ENCODE results near the gene SLC1A1. TPM values are rescaled to one million over a fixed set of nuclear protein-coding genes. Genes with fewer than 3 reads are reported as not detected.

The SLC1A1 gene
- total RNA-seq, 2 experiments from 2014 or later, result not detected

GRCh38 chr9:4508907-4509589 lies 18.8 kb downstream of the SLC1A1 start:
- TF ChIP-seq CTCF (conservative IDR thresholded peaks at IDR 0.05; ENCODE audit: low read length), result no peak
- no peak for TF ChIP-seq EZH2phosphoT487 (IDR thresholded peaks at IDR 0.05; ENCODE audit: borderline replicate concordance, low read depth, low read length)
- Histone ChIP-seq H3K9me3 (ENCODE audit: low read length) (no peaks in the 10 kb centered on the region), H3K27ac (ENCODE audit: low read depth, low read length, poor library complexity, severe bottlenecking) (no peak overlapping the region), H3K4me2 (ENCODE audit: low read length) (no peak overlapping the region), H3K4me1 (ENCODE audit: insufficient read depth, low read length, poor library complexity, severe bottlenecking) (no peaks in the 10 kb centered on the region), H3K9me2 (ENCODE audit: insufficient read depth, low read length) (no peaks in the 10 kb centered on the region), H3K36me3 (ENCODE audit: insufficient read depth, low read length) (no peaks in the 10 kb centered on the region), H2AFZ (ENCODE audit: low read length) (no peak overlapping the region), H3K79me2 (ENCODE audit: insufficient read depth, low read depth, low read length) (no peaks in the 10 kb centered on the region), H3K4me3 (ENCODE audit: low read depth, low read length, poor library complexity, severe bottlenecking) (no peak overlapping the region), H4K20me1 (ENCODE audit: insufficient read depth, low read length) (no peaks in the 10 kb centered on the region)
- CTCF ChIA-PET (ENCODE audit: unreplicated experiment), result no interaction called here
- POLR2A ChIA-PET, result interaction anchor here (0.7 kb wide), 1 partner anchor 130 kb away, joined by 3 read pairs; no protein-coding TSS in a partner anchor
- BruUV-seq (replicated peaks), result no TSS peak
- intact Hi-C loops (cut with micrococcal nuclease; ENCODE audit: unreplicated experiment), result no loop called here
- no peak for DNase-seq (ENCODE audit: low spot score)

GRCh38 chr9:4509590-4509984 lies 19.3 kb downstream of the SLC1A1 start:
- Histone ChIP-seq H4K20me1 (ENCODE audit: insufficient read depth, low read length) (no peaks in the 10 kb centered on the region), H3K4me2 (ENCODE audit: low read length) (no peak overlapping the region), H3K9me3 (ENCODE audit: low read length) (no peaks in the 10 kb centered on the region), H3K27ac (ENCODE audit: low read depth, low read length, poor library complexity, severe bottlenecking) (no peak overlapping the region), H3K9me2 (ENCODE audit: insufficient read depth, low read length) (no peaks in the 10 kb centered on the region), H3K36me3 (ENCODE audit: insufficient read depth, low read length) (no peaks in the 10 kb centered on the region), H3K4me3 (ENCODE audit: low read depth, low read length, poor library complexity, severe bottlenecking) (no peak overlapping the region), H3K4me1 (ENCODE audit: insufficient read depth, low read length, poor library complexity, severe bottlenecking) (no peaks in the 10 kb centered on the region), H3K79me2 (ENCODE audit: insufficient read depth, low read depth, low read length) (no peaks in the 10 kb centered on the region), H2AFZ (ENCODE audit: low read length) (no peak overlapping the region)
- intact Hi-C loops (cut with micrococcal nuclease; ENCODE audit: unreplicated experiment), result no loop called here
- no TSS peak for BruUV-seq (replicated peaks)
- DNase-seq (ENCODE audit: low spot score), result no peak
- CTCF ChIA-PET (ENCODE audit: unreplicated experiment), result no interaction called here
- TF ChIP-seq EZH2phosphoT487 (IDR thresholded peaks at IDR 0.05; ENCODE audit: borderline replicate concordance, low read depth, low read length) (no peak), CTCF (conservative IDR thresholded peaks at IDR 0.05; ENCODE audit: low read length) (no peak)
- POLR2A ChIA-PET, result interaction anchor here (0.7 kb wide), 1 partner anchor 130 kb away, joined by 3 read pairs; no protein-coding TSS in a partner anchor

GRCh38 chr9:4510546-4511322 lies 20.5 kb downstream of the SLC1A1 start:
- Histone ChIP-seq H3K4me3 (ENCODE audit: low read depth, low read length, poor library complexity, severe bottlenecking) (no peak overlapping the region), H4K20me1 (ENCODE audit: insufficient read depth, low read length) (no peaks in the 10 kb centered on the region), H3K79me2 (ENCODE audit: insufficient read depth, low read depth, low read length) (no peaks in the 10 kb centered on the region), H3K4me2 (ENCODE audit: low read length) (no peak overlapping the region), H3K9me3 (ENCODE audit: low read length) (no peaks in the 10 kb centered on the region), H3K4me1 (ENCODE audit: insufficient read depth, low read length, poor library complexity, severe bottlenecking) (no peaks in the 10 kb centered on the region), H3K27ac (ENCODE audit: low read depth, low read length, poor library complexity, severe bottlenecking) (no peak overlapping the region), H3K9me2 (ENCODE audit: insufficient read depth, low read length) (no peaks in the 10 kb centered on the region), H2AFZ (ENCODE audit: low read length) (no peak overlapping the region), H3K36me3 (ENCODE audit: insufficient read depth, low read length) (no peaks in the 10 kb centered on the region)
- POLR2A ChIA-PET, result no interaction called here
- intact Hi-C loops (cut with micrococcal nuclease; ENCODE audit: unreplicated experiment), result no loop called here
- no TSS peak for BruUV-seq (replicated peaks)
- DNase-seq (ENCODE audit: low spot score), result no peak
- CTCF ChIA-PET (ENCODE audit: unreplicated experiment), result interaction anchor here (0.6 kb wide), 1 partner anchor 953 kb away, joined by 3 read pairs; no protein-coding TSS in a partner anchor
- TF ChIP-seq CTCF (conservative IDR thresholded peaks at IDR 0.05; ENCODE audit: low read length) (no peak), EZH2phosphoT487 (IDR thresholded peaks at IDR 0.05; ENCODE audit: borderline replicate concordance, low read depth, low read length) (no peak)
